ENCODE results near the gene PBX2.
"Not testable (repeated sequence)": the region's sequence is repeated elsewhere in the genome, so short reads cannot be mapped to it uniquely, and the experiment has no call there.

PBX2 gene

GRCh38 chr6:32153564-32154513 is 36.2 kb downstream of the PBX2 start, which contains the start of gene PPT2:
Gene PPT2, plus strand, starts transcription at chr6:32154141. Its CDS starts 454 bp downstream, at chr6:32154595.
- DNase-seq (ENCODE audit: low read depth, low spot score): no peak
- peak within 1 kb of the TSS; percentile 58 for H3K27ac ChIP-seq

- peak overlapping the region; percentile 58 for H3K27ac ChIP-seq
- no peak for DNase-seq (ENCODE audit: low read depth, low spot score)
Measured at GRCh38 chr6:32152769-32153563, 37.0 kb downstream of the PBX2 start.

GRCh38 chr6:32151863-32152768 is 37.9 kb downstream of the PBX2 start, which contains the start of gene PRRT1:
Gene PRRT1, minus strand, starts transcription at chr6:32151939. Its CDS starts 112 bp downstream, at chr6:32151827.
- DNase-seq (ENCODE audit: low read depth, low spot score): no peak
- H3K27ac ChIP-seq: peak within 1 kb of the TSS; percentile 58

- DNase-seq (ENCODE audit: low read depth, low spot score): no peak
Measured at GRCh38 chr6:32151181-32151862, 38.7 kb downstream of the PBX2 start.

GRCh38 chr6:32149932-32150870 is 39.8 kb downstream of the PBX2 start:
- no peak for DNase-seq (ENCODE audit: low read depth, low spot score)
- H3K27ac ChIP-seq: no peak overlapping the region

More at GRCh38 chr6:32151181-32151862, 38.7 kb downstream of the PBX2 start:
- H3K27ac ChIP-seq: no peak overlapping the region

- H3K27ac ChIP-seq: no peak overlapping the region
- no peak for DNase-seq (ENCODE audit: low read depth, low spot score)
Measured at GRCh38 chr6:32149092-32149755, 40.8 kb downstream of the PBX2 start.

GRCh38 chr6:32148289-32149091 is 41.5 kb downstream of the PBX2 start:
- no peak for DNase-seq (ENCODE audit: low read depth, low spot score)
- H3K27ac ChIP-seq: no peak overlapping the region

- H3K27ac ChIP-seq: no peak overlapping the region
- DNase-seq (ENCODE audit: low read depth, low spot score): no peak
Measured at GRCh38 chr6:32147401-32148132, 42.4 kb downstream of the PBX2 start.

- peak overlapping the region; percentile 12 for H3K27ac ChIP-seq
- no peak for DNase-seq (ENCODE audit: low read depth, low spot score)
Measured at GRCh38 chr6:32146687-32147086, 43.3 kb downstream of the PBX2 start.

- peak overlapping the region; percentile 12 for H3K27ac ChIP-seq
- no peak for DNase-seq (ENCODE audit: low read depth, low spot score)
Measured at GRCh38 chr6:32146287-32146686, 43.7 kb downstream of the PBX2 start.

- not testable (repeated sequence) for DNase-seq (ENCODE audit: low read depth, low spot score)
Measured at GRCh38 chr6:32144238-32144637, 45.8 kb downstream of the PBX2 start.

GRCh38 chr6:32140420-32141046 is 49.5 kb downstream of the PBX2 start:
- no peak for DNase-seq (ENCODE audit: low read depth, low spot score)
- no peak overlapping the region for H3K27ac ChIP-seq

More at GRCh38 chr6:32144238-32144637, 45.8 kb downstream of the PBX2 start:
- H3K27ac ChIP-seq: peak overlapping the region; percentile 14

GRCh38 chr6:32139590-32139989 is 50.4 kb downstream of the PBX2 start:
- H3K27ac ChIP-seq: no peak overlapping the region
- no peak for DNase-seq (ENCODE audit: low read depth, low spot score)

GRCh38 chr6:32137454-32137853 is 52.5 kb downstream of the PBX2 start:
- no peak for DNase-seq (ENCODE audit: low read depth, low spot score)
- no peak overlapping the region for H3K27ac ChIP-seq
